GM21360 (cell line): ENCODE data around the gene NAT8.
"Not testable (repeated sequence)": the region's sequence is repeated elsewhere in the genome, so short reads cannot be mapped to it uniquely, and the experiment has no call there.

Experiments used
- ATAC-seq: cut with Tn5 transposase; IDR thresholded peaks from one replicate; pipeline ENCODE4 v1.9.1; 2021; ENCODE audit warnings: mild to moderate bottlenecking, moderate library complexity; ENCODE audit not compliant: unreplicated experiment

NAT8 gene

GRCh38 chr2:73638429-73638828 lies 3.8 kb downstream of the NAT8 start:
- ATAC-seq = no peak

- not testable (repeated sequence) for ATAC-seq
Measured at GRCh38 chr2:73636977-73637376, 5.2 kb downstream of the NAT8 start.

GRCh38 chr2:73630662-73631266 lies 11.5 kb downstream of the NAT8 start:
- ATAC-seq = peak; percentile 66

GRCh38 chr2:73628493-73628892 lies 13.7 kb downstream of the NAT8 start:
- ATAC-seq = not testable (repeated sequence)

- not testable (repeated sequence) for ATAC-seq
Measured at GRCh38 chr2:73626237-73626636, 16.0 kb downstream of the NAT8 start.

GRCh38 chr2:73624625-73625024 lies 17.6 kb downstream of the NAT8 start:
- ATAC-seq = not testable (repeated sequence)

GRCh38 chr2:73624036-73624435 lies 18.2 kb downstream of the NAT8 start:
- not testable (repeated sequence) for ATAC-seq

- not testable (repeated sequence) for ATAC-seq
Measured at GRCh38 chr2:73619925-73620324, 22.3 kb downstream of the NAT8 start.

GRCh38 chr2:73614997-73615396 lies 27.2 kb downstream of the NAT8 start:
- ATAC-seq = no peak

- no peak for ATAC-seq
Measured at GRCh38 chr2:73614105-73614504, 28.1 kb downstream of the NAT8 start.

GRCh38 chr2:73611867-73612266 lies 30.4 kb downstream of the NAT8 start:
- ATAC-seq = no peak

- no peak for ATAC-seq
Measured at GRCh38 chr2:73611193-73611592, 31.0 kb downstream of the NAT8 start.

GRCh38 chr2:73610111-73610510 lies 32.1 kb downstream of the NAT8 start:
- ATAC-seq = no peak

GRCh38 chr2:73604589-73604988 lies 37.6 kb downstream of the NAT8 start:
- ATAC-seq = not testable (repeated sequence)

- peak; percentile 67 for ATAC-seq
Measured at GRCh38 chr2:73603099-73603588, 39.1 kb downstream of the NAT8 start.

- ATAC-seq = no peak
Measured at GRCh38 chr2:73601780-73602179, 40.4 kb downstream of the NAT8 start.

GRCh38 chr2:73594251-73594650 lies 48.0 kb downstream of the NAT8 start:
- ATAC-seq = no peak

- no peak for ATAC-seq
Measured at GRCh38 chr2:73593680-73594079, 48.5 kb downstream of the NAT8 start.
